ENCODE results near the gene GRIN2C.

GRIN2C gene

GRCh38 chr17:74852237-74853047, 7.2 kb downstream of the GRIN2C start:
- H3K4me3 ChIP-seq (ENCODE audit: low read depth, low read length) = no peak overlapping the region
- TF ChIP-seq MAX (IDR thresholded peaks at IDR 0.05; ENCODE audit: low read depth, low read length) (no peak), MYC (IDR thresholded peaks at IDR 0.05; ENCODE audit: low read depth, low read length) (no peak), CTCF (IDR thresholded peaks at IDR 0.05; ENCODE audit: low read depth, low read length) (no peak), POLR2A (IDR thresholded peaks at IDR 0.05; ENCODE audit: extremely low read depth, insufficient read length) (no peak)
- no peak for DNase-seq (ENCODE audit: low read depth)

- TF ChIP-seq MAX (IDR thresholded peaks at IDR 0.05; ENCODE audit: low read depth, low read length) (no peak), MYC (IDR thresholded peaks at IDR 0.05; ENCODE audit: low read depth, low read length) (no peak), CTCF (IDR thresholded peaks at IDR 0.05; ENCODE audit: low read depth, low read length) (no peak), POLR2A (IDR thresholded peaks at IDR 0.05; ENCODE audit: extremely low read depth, insufficient read length) (no peak)
- H3K4me3 ChIP-seq (ENCODE audit: low read depth, low read length) = no peak overlapping the region
- DNase-seq (ENCODE audit: low read depth) = no peak
Observed at GRCh38 chr17:74851612-74852236, 8.0 kb downstream of the GRIN2C start.

GRCh38 chr17:74850914-74851313, 8.8 kb downstream of the GRIN2C start:
- H3K4me3 ChIP-seq (ENCODE audit: low read depth, low read length) = no peak overlapping the region
- no peak for DNase-seq (ENCODE audit: low read depth)
- TF ChIP-seq CTCF (IDR thresholded peaks at IDR 0.05; ENCODE audit: low read depth, low read length) (no peak), POLR2A (IDR thresholded peaks at IDR 0.05; ENCODE audit: extremely low read depth, insufficient read length) (no peak), MYC (IDR thresholded peaks at IDR 0.05; ENCODE audit: low read depth, low read length) (no peak), MAX (IDR thresholded peaks at IDR 0.05; ENCODE audit: low read depth, low read length) (no peak)

DNA sequence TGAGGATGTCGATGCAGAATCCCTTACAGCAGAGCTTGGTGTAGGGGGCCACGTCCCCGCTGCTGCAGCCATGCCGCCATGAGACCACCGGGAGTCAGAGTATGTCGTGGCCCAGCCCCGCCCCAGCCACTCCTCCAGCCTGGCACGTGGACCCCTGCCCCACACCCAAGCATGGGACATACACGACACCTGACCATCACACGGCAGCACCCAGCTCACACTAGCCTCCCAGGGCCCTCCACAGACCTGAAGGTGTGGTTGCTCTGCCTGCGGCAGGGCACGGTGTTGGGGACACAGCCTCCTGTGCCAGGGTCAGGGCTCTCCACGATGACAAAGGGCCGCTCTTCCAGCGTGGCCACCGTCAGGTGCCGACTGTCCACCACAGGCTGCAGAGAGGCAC, 9.4 kb downstream of the GRIN2C start:
- no peak overlapping the region for H3K4me3 ChIP-seq (ENCODE audit: low read depth, low read length)
- no peak for TF ChIP-seq MYC (IDR thresholded peaks at IDR 0.05; ENCODE audit: low read depth, low read length)
- DNase-seq (ENCODE audit: low read depth) = no peak

DNA sequence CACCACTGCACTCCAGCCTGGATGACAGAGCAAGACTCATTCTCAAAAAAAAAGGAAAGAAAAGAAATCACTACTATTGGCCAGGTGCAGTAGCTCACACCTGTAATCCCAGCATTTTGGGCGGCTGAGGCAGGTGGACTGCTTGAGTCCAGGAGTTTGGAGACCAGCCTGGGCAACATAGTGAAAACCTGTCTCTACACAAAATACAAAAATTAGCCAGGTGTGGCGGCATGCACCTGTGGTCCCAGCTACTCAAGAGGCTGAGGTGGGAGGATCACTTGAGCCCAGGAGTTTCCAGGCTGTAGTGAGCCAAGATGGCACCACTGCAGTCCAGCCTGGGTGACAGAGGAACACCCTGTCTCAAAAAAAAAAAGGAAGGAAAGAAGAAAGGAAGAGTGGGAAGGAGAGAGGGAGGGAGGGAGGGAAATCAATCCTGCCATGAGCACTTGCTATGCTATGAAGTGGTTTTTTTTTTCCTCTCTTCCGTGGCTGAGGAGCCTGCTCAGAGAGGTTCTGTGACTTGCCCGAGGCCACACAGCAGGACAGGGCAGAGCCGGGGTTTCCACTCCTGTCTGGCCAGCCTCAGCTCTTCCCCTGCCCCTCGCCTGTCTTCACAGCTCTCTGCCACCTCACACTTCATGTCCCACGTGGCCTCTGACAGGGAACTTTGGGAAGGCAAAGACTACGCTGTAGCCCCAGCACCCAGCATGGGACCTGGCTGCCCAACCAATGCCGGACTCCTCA, 10.9 kb downstream of the GRIN2C start:
- no peak for TF ChIP-seq CTCF (IDR thresholded peaks at IDR 0.05; ENCODE audit: low read depth, low read length)
- TF ChIP-seq MAX (IDR thresholded peaks at IDR 0.05; ENCODE audit: low read depth, low read length) = no peak
- TF ChIP-seq POLR2A (IDR thresholded peaks at IDR 0.05; ENCODE audit: extremely low read depth, insufficient read length) = no peak
- no peak for TF ChIP-seq MYC (IDR thresholded peaks at IDR 0.05; ENCODE audit: low read depth, low read length)
- no peak overlapping the region for H3K4me3 ChIP-seq (ENCODE audit: low read depth, low read length)
- DNase-seq (ENCODE audit: low read depth) = no peak

DNA sequence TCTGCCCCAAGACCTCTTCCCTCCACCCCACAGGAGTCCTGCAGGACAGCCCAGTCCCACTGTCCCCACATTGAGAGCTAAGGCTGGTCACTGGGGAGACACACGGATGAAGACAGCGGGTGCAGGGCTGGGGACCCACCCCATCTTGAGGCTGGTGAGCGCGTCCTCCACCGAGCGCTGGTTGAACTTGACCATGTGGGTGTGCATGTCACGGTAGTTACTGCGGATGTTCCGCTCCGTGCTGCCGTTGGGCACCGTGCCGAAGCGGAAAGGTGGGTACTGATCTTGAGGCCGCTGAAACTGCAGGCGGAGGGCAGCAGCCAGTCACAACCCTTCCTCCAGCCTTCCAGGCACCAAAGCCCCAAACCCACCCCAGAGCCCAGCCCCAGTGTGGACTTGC, 13.1 kb downstream of the GRIN2C start:
- TF ChIP-seq MAX (IDR thresholded peaks at IDR 0.05; ENCODE audit: low read depth, low read length) (no peak), CTCF (IDR thresholded peaks at IDR 0.05; ENCODE audit: low read depth, low read length) (no peak), MYC (IDR thresholded peaks at IDR 0.05; ENCODE audit: low read depth, low read length) (no peak), POLR2A (IDR thresholded peaks at IDR 0.05; ENCODE audit: extremely low read depth, insufficient read length) (no peak)
- no peak for DNase-seq (ENCODE audit: low read depth)
- H3K4me3 ChIP-seq (ENCODE audit: low read depth, low read length) = no peak overlapping the region

Measured in NB4 (cell line).